ENCODE data around the gene ZNF384. TPM values are rescaled to one million over a fixed set of nuclear protein-coding genes. Genes with fewer than 3 reads are reported as not detected.

The ZNF384 gene

DNA sequence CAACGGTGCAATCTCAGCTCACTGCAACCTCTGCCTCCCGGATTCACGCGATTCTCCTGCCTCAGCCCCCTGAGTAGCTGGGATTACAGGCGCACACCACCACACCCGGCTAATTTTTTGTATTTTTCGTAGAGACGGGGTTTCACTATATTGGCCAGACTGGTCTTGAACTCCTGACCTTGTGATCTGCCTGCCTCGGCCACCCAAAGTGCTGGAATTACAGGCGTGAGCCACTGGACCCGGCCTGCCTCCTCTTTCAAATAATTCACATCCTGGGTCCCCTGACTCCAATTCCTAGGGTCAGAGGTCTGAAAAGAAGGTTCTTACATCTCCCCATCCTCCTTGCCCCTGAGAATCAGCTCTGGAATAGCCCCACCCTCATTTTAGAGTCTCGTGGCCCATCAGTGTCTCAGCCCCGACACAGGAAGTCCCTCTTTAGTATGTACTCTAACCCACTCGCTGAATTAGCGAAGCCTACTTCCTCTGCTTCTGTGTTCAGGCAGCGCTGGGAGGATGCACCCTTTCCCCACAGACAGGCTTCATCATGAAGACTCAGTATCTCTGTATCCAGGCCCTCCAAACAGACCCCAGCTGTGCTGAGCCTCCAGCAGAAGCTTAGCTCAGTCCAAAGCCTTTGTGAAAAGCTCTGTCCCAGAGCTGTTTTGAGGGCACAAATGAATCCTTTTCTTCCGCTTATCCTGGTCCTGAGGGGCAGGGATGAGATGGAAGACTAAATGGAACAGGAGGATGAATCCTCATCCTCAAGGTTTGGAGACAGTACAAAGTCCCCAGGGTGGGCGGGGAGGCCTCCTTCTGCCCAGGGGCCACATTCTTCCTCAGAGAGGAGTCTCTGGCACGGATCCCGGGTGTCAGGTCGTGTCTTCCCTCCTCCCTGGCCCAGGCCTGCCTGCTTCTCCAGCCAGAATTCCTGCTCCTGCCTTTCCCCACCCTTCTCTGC, 56.9 kb downstream of the ZNF384 start:
- no peaks in the 10 kb centered on the region for H3K27me3 ChIP-seq (ENCODE audit: control insufficient read depth, insufficient read depth, low read length)
- no peak overlapping the region for H3K9ac ChIP-seq (ENCODE audit: low read depth, low read length)
- H3K4me3 ChIP-seq (ENCODE audit: low read length) = no peak overlapping the region
- H3K36me3 ChIP-seq (ENCODE audit: insufficient read depth, low read length) = no peaks in the 10 kb centered on the region
- no peak overlapping the region for H3K4me2 ChIP-seq (ENCODE audit: low read length)
- H3K4me1 ChIP-seq (ENCODE audit: control insufficient read depth, insufficient read depth, low read length) = peaks cover 7% of the 10 kb centered on the region
- H3K9me3 ChIP-seq (replicated peaks; ENCODE audit: low read length) = no peaks in the 10 kb centered on the region

DNA sequence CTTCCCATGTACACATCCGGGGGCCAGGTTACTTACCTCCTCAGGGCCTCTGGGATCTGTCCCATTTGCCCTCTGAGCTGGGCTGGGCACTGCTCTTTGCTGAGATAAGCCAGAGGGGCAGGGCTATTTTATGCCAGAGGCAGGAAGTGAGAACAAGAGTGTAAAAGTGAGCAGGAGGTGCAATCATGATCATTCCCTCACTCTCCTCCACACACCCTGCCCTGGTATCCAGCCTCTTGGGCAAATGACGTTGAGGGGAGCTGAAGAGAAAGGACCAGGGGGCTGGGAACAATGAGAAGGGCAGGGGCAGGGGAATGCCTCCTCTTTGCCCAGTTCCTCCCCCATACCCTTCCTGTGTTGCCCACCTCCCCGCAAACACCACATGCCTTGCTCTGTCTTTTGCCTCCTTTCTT, 57.6 kb downstream of the ZNF384 start:
- no peak overlapping the region for H3K4me3 ChIP-seq (ENCODE audit: low read length)
- H3K36me3 ChIP-seq (ENCODE audit: insufficient read depth, low read length) = no peaks in the 10 kb centered on the region
- H3K4me1 ChIP-seq (ENCODE audit: control insufficient read depth, insufficient read depth, low read length) = peaks cover 8% of the 10 kb centered on the region
- H3K27me3 ChIP-seq (ENCODE audit: control insufficient read depth, insufficient read depth, low read length) = no peaks in the 10 kb centered on the region
- H3K9me3 ChIP-seq (replicated peaks; ENCODE audit: low read length) = no peaks in the 10 kb centered on the region
- no peak overlapping the region for H3K9ac ChIP-seq (ENCODE audit: low read depth, low read length)
- H3K4me2 ChIP-seq (ENCODE audit: low read length) = no peak overlapping the region

DNA sequence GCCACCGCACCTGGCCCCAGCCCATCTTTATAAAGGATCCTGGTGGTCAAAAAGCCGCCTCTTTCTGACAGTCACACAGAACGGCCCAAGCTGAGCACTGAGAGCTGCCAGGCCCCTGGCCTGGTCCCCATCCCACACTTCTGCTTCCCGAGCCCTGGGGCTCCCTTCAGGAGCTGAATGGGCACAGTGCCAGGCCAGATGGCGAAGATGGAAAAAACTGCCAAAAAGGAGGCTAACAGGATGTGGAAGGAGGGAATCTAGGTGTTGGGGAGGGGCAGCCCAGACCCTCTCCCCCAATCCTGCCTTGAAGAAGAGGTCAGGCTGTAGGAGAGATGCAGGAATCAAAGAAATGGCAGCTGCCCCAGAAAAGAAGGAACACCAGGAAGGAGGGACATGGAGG, 58.4 kb downstream of the ZNF384 start:
- H3K4me3 ChIP-seq (ENCODE audit: low read length) = no peak overlapping the region
- H3K4me2 ChIP-seq (ENCODE audit: low read length) = no peak overlapping the region
- H3K4me1 ChIP-seq (ENCODE audit: control insufficient read depth, insufficient read depth, low read length) = peaks cover 4% of the 10 kb centered on the region
- H3K36me3 ChIP-seq (ENCODE audit: insufficient read depth, low read length) = no peaks in the 10 kb centered on the region
- H3K9ac ChIP-seq (ENCODE audit: low read depth, low read length) = no peak overlapping the region
- no peaks in the 10 kb centered on the region for H3K27me3 ChIP-seq (ENCODE audit: control insufficient read depth, insufficient read depth, low read length)
- no peaks in the 10 kb centered on the region for H3K9me3 ChIP-seq (replicated peaks; ENCODE audit: low read length)

DNA sequence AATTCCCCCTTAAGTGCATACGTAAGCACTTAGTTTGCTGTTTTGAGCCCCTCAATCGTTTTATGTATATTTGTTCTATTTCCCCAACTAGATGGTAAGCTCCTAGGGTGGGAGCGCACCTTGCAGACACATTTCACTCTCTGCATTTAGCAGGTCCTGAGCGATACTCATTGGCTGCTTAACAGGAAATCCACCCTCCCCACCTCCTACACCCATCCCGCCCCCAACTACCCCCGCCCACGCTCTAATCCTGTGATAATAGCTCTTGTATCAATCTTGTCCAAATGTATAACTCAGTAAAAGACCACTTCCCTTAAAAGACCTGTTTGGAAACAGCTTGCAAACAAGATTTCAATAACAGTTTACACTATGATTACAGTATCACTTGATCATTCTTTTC, 61.6 kb downstream of the ZNF384 start:
- no peak overlapping the region for H3K4me3 ChIP-seq (ENCODE audit: low read length)
- H3K9me3 ChIP-seq (replicated peaks; ENCODE audit: low read length) = no peaks in the 10 kb centered on the region
- H3K4me2 ChIP-seq (ENCODE audit: low read length) = no peak overlapping the region
- H3K4me1 ChIP-seq (ENCODE audit: control insufficient read depth, insufficient read depth, low read length) = peaks cover 3% of the 10 kb centered on the region
- H3K27me3 ChIP-seq (ENCODE audit: control insufficient read depth, insufficient read depth, low read length) = no peaks in the 10 kb centered on the region
- no peak overlapping the region for H3K9ac ChIP-seq (ENCODE audit: low read depth, low read length)
- H3K36me3 ChIP-seq (ENCODE audit: insufficient read depth, low read length) = no peaks in the 10 kb centered on the region

DNA sequence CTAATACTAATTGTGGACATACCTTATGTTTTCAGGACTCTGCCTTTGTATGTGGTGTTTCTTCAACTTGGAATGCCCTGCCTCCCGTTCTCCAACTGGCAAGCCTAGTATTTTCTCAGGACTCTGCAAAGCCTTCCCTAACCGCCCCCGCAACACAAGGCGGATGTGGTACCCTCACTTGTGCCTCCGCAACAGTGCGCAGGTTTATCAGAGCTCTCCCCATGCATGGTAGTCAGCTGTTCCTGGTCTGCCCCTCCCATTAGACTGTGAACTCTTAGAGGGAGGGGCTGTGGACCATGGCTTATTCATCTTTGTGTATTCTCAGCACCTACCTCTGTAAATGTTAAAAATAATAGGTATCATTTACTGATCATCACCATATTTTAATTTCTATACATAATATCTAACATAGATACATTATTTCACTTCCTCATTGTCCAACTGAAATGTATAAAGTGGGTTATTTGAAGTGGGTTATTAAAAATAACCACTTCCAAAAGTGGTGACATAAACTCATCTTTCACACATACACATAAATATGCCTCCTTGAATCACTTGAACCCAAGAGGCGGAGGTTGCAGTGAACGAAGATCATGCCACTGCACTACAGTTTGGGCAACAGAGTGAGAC, 62.4 kb downstream of the ZNF384 start:
- Histone ChIP-seq H3K36me3 (ENCODE audit: insufficient read depth, low read length) (no peaks in the 10 kb centered on the region), H3K4me1 (ENCODE audit: control insufficient read depth, insufficient read depth, low read length) (peaks cover 3% of the 10 kb centered on the region), H3K27me3 (ENCODE audit: control insufficient read depth, insufficient read depth, low read length) (no peaks in the 10 kb centered on the region), H3K4me2 (ENCODE audit: low read length) (no peak overlapping the region), H3K9me3 (replicated peaks; ENCODE audit: low read length) (no peaks in the 10 kb centered on the region), H3K9ac (ENCODE audit: low read depth, low read length) (no peak overlapping the region), H3K4me3 (ENCODE audit: low read length) (no peak overlapping the region)

DNA sequence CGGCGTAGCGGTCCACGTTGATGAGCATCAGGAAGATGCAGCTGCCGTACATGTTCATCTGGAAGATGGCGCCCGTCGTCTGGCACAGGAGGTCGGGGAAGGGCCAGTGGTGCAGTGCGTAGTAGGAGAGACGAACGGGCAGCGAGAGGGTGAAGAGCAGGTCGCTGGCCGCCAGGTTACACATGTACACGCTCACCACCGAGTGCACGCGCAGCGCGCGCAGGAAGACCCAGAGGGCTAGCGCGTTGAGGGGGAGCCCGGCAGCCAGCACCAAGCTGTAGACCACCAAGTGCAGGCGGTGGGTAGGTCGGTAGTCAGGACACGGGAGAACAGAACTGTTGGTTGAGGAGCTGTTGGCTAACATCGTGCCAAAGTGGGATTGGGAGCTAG, 68.3 kb downstream of the ZNF384 start:
- H3K4me3 ChIP-seq (ENCODE audit: low read length) = no peak overlapping the region
- H3K9ac ChIP-seq (ENCODE audit: low read depth, low read length) = no peak overlapping the region
- H3K27me3 ChIP-seq (ENCODE audit: control insufficient read depth, insufficient read depth, low read length) = peaks cover 5% of the 10 kb centered on the region

DNA sequence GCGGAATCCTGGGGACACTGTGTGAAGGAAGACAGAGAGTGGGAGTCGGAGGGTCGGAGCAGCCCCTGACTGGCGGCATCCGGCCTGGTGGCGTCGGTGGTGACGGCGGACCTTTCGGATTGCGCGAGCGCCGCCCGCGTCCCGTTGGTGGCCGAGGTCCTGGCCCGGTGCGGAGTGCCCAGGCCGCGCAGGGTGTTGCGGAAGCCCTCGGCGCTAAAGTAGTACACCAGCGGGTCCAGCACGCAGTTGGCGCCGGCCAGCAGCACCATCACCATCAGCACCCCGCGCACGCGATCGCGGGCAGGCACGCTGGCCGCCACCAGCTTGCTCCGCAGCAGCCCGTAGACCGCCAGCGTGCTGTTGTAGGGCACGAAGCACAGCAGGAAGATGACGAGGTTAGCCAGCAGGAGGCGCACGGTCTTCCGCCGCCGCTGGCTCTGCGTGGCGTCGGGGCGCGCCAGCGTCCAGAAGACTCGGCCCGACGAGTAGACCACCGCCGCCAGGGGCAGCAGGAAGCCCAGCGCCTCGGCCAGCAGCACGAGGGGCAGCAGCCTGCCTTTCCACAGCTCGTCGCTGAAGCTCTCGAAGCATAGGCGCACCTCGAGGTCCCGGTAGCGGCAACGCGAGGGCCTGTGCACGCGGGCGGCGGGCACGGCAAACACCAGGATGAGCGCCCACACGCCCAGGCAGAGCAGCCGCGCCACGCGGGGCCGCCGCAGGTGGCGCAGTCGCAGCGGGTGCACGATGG, 68.9 kb downstream of the ZNF384 start:
- H3K36me3 ChIP-seq (ENCODE audit: insufficient read depth, low read length) = no peaks in the 10 kb centered on the region
- peak overlapping the region; percentile 68 for H3K4me2 ChIP-seq (ENCODE audit: low read length)
- H3K9me3 ChIP-seq (replicated peaks; ENCODE audit: low read length) = no peaks in the 10 kb centered on the region
- no peak overlapping the region for H3K9ac ChIP-seq (ENCODE audit: low read depth, low read length)
- peak overlapping the region; percentile 45 for H3K4me3 ChIP-seq (ENCODE audit: low read length)
- peaks cover 5% of the 10 kb centered on the region for H3K27me3 ChIP-seq (ENCODE audit: control insufficient read depth, insufficient read depth, low read length)
- H3K4me1 ChIP-seq (ENCODE audit: control insufficient read depth, insufficient read depth, low read length) = peaks cover 8% of the 10 kb centered on the region

More for the DNA sequence above, 68.3 kb downstream of the ZNF384 start:
- H3K36me3 ChIP-seq (ENCODE audit: insufficient read depth, low read length) = no peaks in the 10 kb centered on the region
- H3K4me1 ChIP-seq (ENCODE audit: control insufficient read depth, insufficient read depth, low read length) = peaks cover 8% of the 10 kb centered on the region
- H3K9me3 ChIP-seq (replicated peaks; ENCODE audit: low read length) = no peaks in the 10 kb centered on the region
- peak overlapping the region; percentile 68 for H3K4me2 ChIP-seq (ENCODE audit: low read length)

DNA sequence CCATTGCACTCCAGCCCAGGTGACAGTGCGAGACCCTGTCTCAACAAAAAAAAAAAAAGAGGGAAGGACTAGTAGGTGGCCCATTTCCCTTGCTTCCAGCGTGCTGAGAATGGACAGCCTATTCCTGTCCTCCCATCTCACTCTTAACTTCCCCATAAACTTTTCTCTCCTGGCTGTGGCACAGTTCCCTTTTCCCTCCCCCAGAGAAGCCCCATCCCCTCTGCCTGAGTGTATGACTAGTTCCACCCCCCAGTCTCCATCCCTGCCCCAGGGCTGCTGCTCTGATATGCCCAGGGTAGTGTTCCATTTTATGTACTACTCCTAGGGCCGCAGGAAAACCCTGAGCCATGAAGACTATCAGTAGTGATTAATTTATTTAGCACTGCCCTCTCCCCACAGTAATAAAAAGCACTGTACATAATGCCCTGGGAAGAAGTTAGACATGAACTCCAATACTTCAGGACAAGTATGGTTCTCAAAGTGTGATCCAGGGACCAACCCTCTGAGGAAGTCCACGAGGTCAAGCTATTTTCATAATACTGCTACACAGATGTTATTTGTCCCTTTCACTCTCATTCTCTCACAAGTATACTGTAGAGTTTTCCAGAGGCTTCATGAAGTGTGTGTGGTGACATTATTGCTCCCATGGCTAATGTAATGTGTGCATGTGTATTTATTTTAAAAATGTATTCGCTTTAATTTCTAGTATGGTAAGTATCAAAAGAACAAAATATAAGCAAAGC, 70.5 kb downstream of the ZNF384 start:
- no peak overlapping the region for H3K4me2 ChIP-seq (ENCODE audit: low read length)
- H3K4me3 ChIP-seq (ENCODE audit: low read length) = no peak overlapping the region
- peaks cover 5% of the 10 kb centered on the region for H3K27me3 ChIP-seq (ENCODE audit: control insufficient read depth, insufficient read depth, low read length)
- H3K36me3 ChIP-seq (ENCODE audit: insufficient read depth, low read length) = no peaks in the 10 kb centered on the region
- no peaks in the 10 kb centered on the region for H3K9me3 ChIP-seq (replicated peaks; ENCODE audit: low read length)
- no peak overlapping the region for H3K9ac ChIP-seq (ENCODE audit: low read depth, low read length)
- H3K4me1 ChIP-seq (ENCODE audit: control insufficient read depth, insufficient read depth, low read length) = peaks cover 15% of the 10 kb centered on the region

Small RNA genes within 50 kb of the gene (small RNA-seq; reads per million reads assigned to genes)
- not detected for gene RNU6-781P
